CD4-positive, alpha-beta T cell treated with Interleukin-1 beta for 1 hour (primary cell): ENCODE measurements around the gene DUSP7.

Experiments
- DNase-seq, 2 donors: peaks; one replicate each; pipeline ENCODE4 v3.0.0-alpha.2; 2020 to 2022

Gene DUSP7

GRCh38 chr3:52004906-52005395, 51.4 kb downstream of the DUSP7 start:
- DNase-seq = no peak

GRCh38 chr3:52004163-52004787, 52.1 kb downstream of the DUSP7 start:
- no peak for DNase-seq

- no peak for DNase-seq
Measured at GRCh38 chr3:52002748-52003147, 53.6 kb downstream of the DUSP7 start.

- DNase-seq = peak; percentile 85 to 88
Measured at GRCh38 chr3:52001443-52001974, 54.9 kb downstream of the DUSP7 start.

GRCh38 chr3:51999846-52000245, 56.5 kb downstream of the DUSP7 start:
- DNase-seq = no peak
